Gastrocnemius medialis (tissue), 4 donors: ENCODE results near the gene KNDC1.

ENCODE experiments used
- CTCF ChIP-seq, 5 experiments: fragments of 450-650 bp in 3 of 5; fragments of 200-600 bp in 2 of 5; sonication (generic) in 2 of 5; IDR thresholded peaks in 4 of 5; conservative IDR thresholded peaks in 1 of 5; 1 replicate in 4 of 5; 2 replicates in 1 of 5; pipeline ENCODE4 v1.5.1; 2016 to 2019; ENCODE audit warnings: antibody characterized with exemption in 5 of 5, mild to moderate bottlenecking in 3 of 5, moderate library complexity in 3 of 5
- POLR2A ChIP-seq, 2 donors: fragments of 450-650 bp; IDR thresholded peaks; one replicate each; pipeline ENCODE4 v1.6.1; 2017; ENCODE audit warnings: antibody characterized with exemption in 2 of 2, mild to moderate bottlenecking in 2 of 2, moderate library complexity in 2 of 2

GRCh38 chr10:133226251-133226808, 66.3 kb downstream of the KNDC1 start:
- no peak for TF ChIP-seq POLR2A (IDR thresholded peaks at IDR 0.05)
- no peak for TF ChIP-seq CTCF (IDR thresholded peaks at IDR 0.05 in 4 of 5, conservative IDR thresholded peaks at IDR 0.05 in 1 of 5)
